Measurements from ENCODE around the gene ZDHHC18. TPM values are rescaled to one million over a fixed set of nuclear protein-coding genes. Genes with fewer than 3 reads are reported as not detected.

ZDHHC18 gene
- total RNA-seq, 1 donor from 2014 or later = 6.5 TPM

DNA sequence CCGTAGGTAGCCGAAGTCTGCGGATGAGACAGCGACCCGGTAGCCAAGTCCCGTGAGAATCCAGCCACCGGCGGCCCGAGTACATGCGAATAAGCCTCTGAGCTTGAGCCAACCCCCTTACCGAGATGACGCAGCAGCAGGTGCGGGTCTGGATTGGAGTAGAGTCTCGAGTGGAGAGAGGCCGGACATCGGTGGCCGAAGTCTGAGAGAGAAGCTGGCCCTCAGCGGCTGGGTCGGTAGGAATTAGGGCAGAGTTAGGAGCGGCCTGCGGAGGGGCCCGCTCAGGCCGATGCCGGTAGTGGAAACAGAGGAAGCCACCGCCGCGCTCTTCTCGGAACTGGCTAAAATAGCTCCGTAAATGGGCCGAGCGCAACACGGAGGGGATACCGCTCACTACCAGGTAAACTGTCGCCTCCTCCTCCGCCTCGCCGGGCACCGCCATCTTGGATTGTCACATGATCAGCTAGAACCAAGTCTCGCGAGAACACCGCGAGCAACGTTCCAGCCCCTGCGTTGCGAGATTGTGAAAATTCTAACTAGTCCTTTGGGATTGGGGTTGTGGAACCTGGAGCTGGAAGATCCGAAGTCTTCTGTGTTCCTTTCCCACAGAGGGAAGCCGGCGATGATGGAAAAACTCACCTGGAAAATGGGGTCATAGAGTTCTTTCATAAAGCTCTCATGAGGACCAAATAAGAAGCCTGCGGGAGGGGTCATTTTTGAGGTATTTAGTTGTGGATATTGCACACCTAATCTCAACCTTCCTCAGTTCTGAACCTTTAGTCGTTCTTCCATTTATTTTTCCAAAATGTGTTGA, 73.7 kb downstream of the ZDHHC18 start, which contains the start of gene GPATCH3:
Gene GPATCH3, minus strand, starts transcription at position 467 of the 814 bp plus-strand sequence. Its CDS starts 25 bp downstream, at position 442.
- DNase-seq = peak; percentile 90

DNA sequence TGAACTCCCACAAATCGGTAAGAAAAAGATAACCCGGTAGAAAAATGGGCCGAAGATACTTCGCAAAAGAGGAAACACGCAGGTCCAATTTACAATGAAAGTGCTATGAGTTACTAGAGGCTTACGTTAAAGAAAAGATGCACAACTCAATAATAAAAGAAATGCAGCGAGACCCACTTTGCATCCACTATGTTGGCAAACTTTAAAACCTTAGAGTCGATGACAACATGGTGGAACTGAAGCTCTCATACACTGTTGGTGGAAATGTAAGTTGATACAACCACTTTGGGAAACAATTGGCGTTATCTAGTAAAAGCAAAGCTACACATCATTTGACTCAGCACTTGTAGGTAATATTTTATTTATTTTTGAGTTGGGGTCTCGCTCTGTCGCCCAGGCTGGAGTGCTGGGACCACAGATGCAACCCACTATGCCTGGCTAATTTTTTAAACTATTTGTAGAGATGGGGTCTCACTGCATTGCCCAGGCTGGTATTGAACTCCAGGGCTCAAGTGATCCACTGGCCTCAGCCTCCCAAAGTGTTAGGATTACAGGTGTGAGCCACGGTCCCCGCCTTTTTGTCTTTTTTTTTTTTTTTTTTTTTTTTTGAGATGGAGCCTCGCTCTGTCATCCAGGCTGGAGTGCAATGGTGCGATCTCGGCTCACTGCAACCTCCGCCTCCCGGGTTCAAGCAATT, 74.5 kb downstream of the ZDHHC18 start:
- DNase-seq = no peak

Small RNAs within 50 kb of the gene (small RNA-seq; reads per million reads assigned to genes)
- not detected for gene RN7SL165P (ENCODE audit: low replicate concordance)

Other genes starting within 250 kb of the ZDHHC18 start
- gene ARID1A, start 130.7 kb upstream of the ZDHHC18 start, total RNA-seq = 50.4 TPM
- 7.8 TPM for gene PIGV, start 38.7 kb upstream of the ZDHHC18 start, total RNA-seq
- gene SFN, start 36.5 kb downstream of the ZDHHC18 start, total RNA-seq = 254 TPM
- gene GPN2, start 63.6 kb downstream of the ZDHHC18 start, total RNA-seq = 9.0 TPM
- gene GPATCH3, start 73.8 kb downstream of the ZDHHC18 start, total RNA-seq = 8.5 TPM
- not detected for gene NR0B2, start 87.3 kb downstream of the ZDHHC18 start, total RNA-seq
- 24.0 TPM for gene NUDC, start 95.1 kb downstream of the ZDHHC18 start, total RNA-seq
- 4.0 TPM for gene KDF1, start 133.8 kb downstream of the ZDHHC18 start, total RNA-seq
- 4.0 TPM for gene TRNP1, start 167.0 kb downstream of the ZDHHC18 start, total RNA-seq
- gene TENT5B, start 186.2 kb downstream of the ZDHHC18 start, total RNA-seq = 18.1 TPM